IMR-90 (cell line): ENCODE measurements around the gene ADGRD1. TPM values are rescaled to one million over a fixed set of nuclear protein-coding genes. Genes with fewer than 3 reads are reported as not detected.
"Not testable (repeated sequence)": the region's sequence is repeated elsewhere in the genome, so short reads cannot be mapped to it uniquely, and the experiment has no call there.

Experiments used
- ATAC-seq: fragments of 200-7000 bp; cut with Tn5 transposase; 2 replicates; pipeline ENCODE4 v1.9.1; 2020; ENCODE audit warnings: low read depth, mild to moderate bottlenecking, moderate library complexity
- BruUV-seq: library from RNA; stranded (reverse); fragments of 400-500 nt; replicated peaks from 2 replicates; lab custom pipeline; 2021; lab: Mats Ljungman, UMichigan
- CTCF ChIA-PET: fragments of 300-600 bp; formaldehyde crosslinking; extraction: SDS; loops from one replicate; lab custom pipeline; 2021; ENCODE audit warnings: antibody characterized with exemption; lab: Yijun Ruan, JAX
- POLR2A ChIA-PET: fragments of 300-600 bp; sonication (Branson Sonifier 250); formaldehyde crosslinking; loops from one replicate; lab custom pipeline; 2022; ENCODE audit warnings: antibody characterized with exemption; ENCODE audit not compliant: unreplicated experiment; lab: Charles Lee
- DNase-seq: peaks from one replicate; pipeline ENCODE4 v3.0.0; 2013
- H2AFZ ChIP-seq: replicated peaks from 2 replicates; pipeline ENCODE3; 2013; ENCODE audit warnings: low read length, mild to moderate bottlenecking; ENCODE audit not compliant: poor library complexity
- H2AK5ac ChIP-seq: 2 replicates; pipeline ENCODE4 v1.6.1; 2013; ENCODE audit warnings: low read depth, low read length, inconsistent platforms
- H2AK9ac ChIP-seq: replicated peaks from 2 replicates; pipeline ENCODE3; 2013; ENCODE audit warnings: mild to moderate bottlenecking, low read depth, low read length, moderate library complexity; ENCODE audit not compliant: poor library complexity
- H2BK120ac ChIP-seq: 2 replicates; pipeline ENCODE4 v1.6.1; 2013; ENCODE audit warnings: low read depth, low read length, inconsistent platforms
- H2BK15ac ChIP-seq: 3 replicates; pipeline ENCODE4 v1.6.1; 2013; ENCODE audit warnings: low read depth, low read length, inconsistent platforms
- H2BK20ac ChIP-seq: 2 replicates; pipeline ENCODE4 v1.6.1; 2013; ENCODE audit warnings: low read depth, mild to moderate bottlenecking, inconsistent platforms, low read length, moderate library complexity
- H2BK5ac ChIP-seq: 2 replicates; pipeline ENCODE4 v1.6.1; 2013; ENCODE audit warnings: mild to moderate bottlenecking, low read depth, low read length, inconsistent platforms; ENCODE audit not compliant: poor library complexity, severe bottlenecking
- H3K14ac ChIP-seq: replicated peaks from 2 replicates; pipeline ENCODE4 v1.6.1; 2013; ENCODE audit warnings: low read depth, low read length, inconsistent platforms
- H3K18ac ChIP-seq: 2 replicates; pipeline ENCODE4 v1.6.1; 2013; ENCODE audit warnings: low read depth, low read length, control low read depth
- H3K23ac ChIP-seq: 2 replicates; pipeline ENCODE4 v1.6.1; 2013; ENCODE audit warnings: low read depth, low read length, inconsistent platforms
- H3K27ac ChIP-seq: 2 replicates; pipeline ENCODE4 v1.5.1; 2013; ENCODE audit warnings: mild to moderate bottlenecking, control low read depth, low read length; ENCODE audit not compliant: insufficient read depth
- H3K27me3 ChIP-seq: 2 replicates; pipeline ENCODE4 v1.6.1; 2013; ENCODE audit warnings: low read length; ENCODE audit not compliant: control insufficient read depth, insufficient read depth
- H3K36me3 ChIP-seq: 2 replicates; pipeline ENCODE4 v1.6.1; 2013; ENCODE audit warnings: low read length, mixed read lengths; ENCODE audit not compliant: control insufficient read depth, insufficient read depth
- H3K4ac ChIP-seq: 2 replicates; pipeline ENCODE4 v1.6.1; 2013; ENCODE audit warnings: low read depth, low read length, inconsistent platforms
- H3K4me1 ChIP-seq: 2 replicates; pipeline ENCODE4 v1.6.1; 2013; ENCODE audit warnings: low read length, mixed read lengths; ENCODE audit not compliant: control insufficient read depth, insufficient read depth
- H3K4me2 ChIP-seq: 2 replicates; pipeline ENCODE4 v1.6.1; 2013; ENCODE audit warnings: low read depth, mild to moderate bottlenecking, control low read depth, low read length, moderate library complexity
- H3K4me3 ChIP-seq: 2 replicates; pipeline ENCODE4 v1.5.1; 2013; ENCODE audit warnings: low read depth, mild to moderate bottlenecking, control low read depth, low read length, moderate library complexity; ENCODE audit not compliant: insufficient read depth
- H3K56ac ChIP-seq: 2 replicates; pipeline ENCODE4 v1.6.1; 2013; ENCODE audit warnings: low read length, inconsistent platforms; ENCODE audit not compliant: insufficient read depth; ENCODE audit errors: extremely low read depth
- H3K79me1 ChIP-seq, 2 experiments: 2 replicates each; pipeline ENCODE4 v1.6.1; 2013; ENCODE audit warnings: low read length in 2 of 2, inconsistent platforms in 1 of 2, low read depth in 1 of 2
- H3K9ac ChIP-seq: 2 replicates; pipeline ENCODE4 v1.6.1; 2013; ENCODE audit warnings: low read depth, low read length, control low read depth
- H3K9me1 ChIP-seq: 2 replicates; pipeline ENCODE4 v1.6.1; 2013; ENCODE audit warnings: low read length, inconsistent platforms; ENCODE audit not compliant: insufficient read depth
- H3K9me3 ChIP-seq: 2 replicates; pipeline ENCODE4 v1.6.1; 2013; ENCODE audit warnings: low read length; ENCODE audit not compliant: control insufficient read depth, insufficient read depth
- H4K20me1 ChIP-seq: 2 replicates; pipeline ENCODE4 v1.6.1; 2013; ENCODE audit warnings: low read length, inconsistent platforms; ENCODE audit not compliant: insufficient read depth
- H4K5ac ChIP-seq: 2 replicates; pipeline ENCODE4 v1.6.1; 2013; ENCODE audit warnings: mild to moderate bottlenecking, low read depth, low read length, control low read depth
- H4K8ac ChIP-seq, 2 experiments: 2 replicates each; pipeline ENCODE4 v1.6.1; 2013; ENCODE audit warnings: low read depth in 2 of 2, low read length in 2 of 2, control low read depth in 1 of 2, inconsistent platforms in 1 of 2
- H4K91ac ChIP-seq: 2 replicates; pipeline ENCODE4 v1.6.1; 2013; ENCODE audit warnings: low read depth, low read length, inconsistent platforms; ENCODE audit not compliant: insufficient read depth
- WGBS, 2 experiments: methylation state at CpG; one replicate each; pipeline versions ENCODE4 v1.1.5 to v1.1.7; 2013; ENCODE audit warnings: missing lambda C conversion rate in 2 of 2; ENCODE audit not compliant: insufficient read length in 1 of 2; ENCODE audit errors: extremely low coverage in 2 of 2; 5-methylcytosine and 5-hydroxymethylcytosine counted together
- dilution Hi-C: fragments of 300-500 bp; cut with HindIII; formaldehyde crosslinking; loops from one replicate; pipeline ENCODE4 v1.14.3; 2018; ENCODE audit warnings: low sequenced_read_pairs; ENCODE audit not compliant: unreplicated experiment
- in situ Hi-C: fragments of 300-500 bp; cut with MboI; formaldehyde crosslinking; loops from 3 replicates; pipeline ENCODE4 v1.14.3; 2019; ENCODE audit warnings: low sequenced_read_pairs, inconsistent platforms, mixed read lengths
- intact Hi-C: fragments of 100-400 bp; cut with micrococcal nuclease; formaldehyde crosslinking; loops from 2 replicates; pipeline ENCODE4 v1.10.0; 2022
- polyA plus RNA-seq, 3 experiments: library from polyadenylated mRNA; depleted of rRNA; stranded (reverse); fragments of >200 nt; gene quantifications; 2 replicates each; pipeline ENCODE4 v1.2.3, GENCODE V29; 2012; ENCODE audit warnings: low replicate concordance in 1 of 3
- total RNA-seq: library from RNA; depleted of rRNA; stranded (reverse); fragments of >200 nt; gene quantifications from 2 replicates; pipeline ENCODE4 v1.2.3, GENCODE V29; 2012

ADGRD1 gene
- total and polyA plus RNA-seq, 2 of the 4 experiments (the other 2 are of a cell fraction) = not detected

DNA sequence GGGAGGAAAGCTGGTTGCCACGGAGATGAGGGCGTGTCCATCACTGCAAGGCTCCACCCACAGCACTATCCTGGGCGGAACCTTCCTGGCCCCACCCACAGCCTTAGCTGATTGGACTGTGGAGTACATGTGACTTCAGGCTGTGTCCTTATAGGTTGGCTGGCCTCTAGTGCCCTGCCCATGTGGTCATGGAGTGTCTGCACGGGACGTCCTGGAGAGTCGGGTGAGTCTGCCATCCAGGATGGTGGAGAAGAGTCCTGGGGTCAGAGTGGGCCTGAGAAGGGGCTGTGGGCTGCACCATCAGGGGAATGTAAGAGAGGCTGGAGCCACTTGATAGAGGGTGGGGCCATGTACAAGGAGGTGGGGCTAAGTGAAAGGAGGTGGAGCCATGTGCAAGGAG lies 117.0 kb downstream of the ADGRD1 start:
- H3K9me1 ChIP-seq, H3K9ac ChIP-seq, H3K27me3 ChIP-seq, in situ Hi-C loops, H3K14ac ChIP-seq, H3K56ac ChIP-seq, H3K23ac ChIP-seq, CTCF ChIA-PET, H3K79me1 ChIP-seq, H3K4me2 ChIP-seq, H4K8ac ChIP-seq, H2BK20ac ChIP-seq, H3K4me1 ChIP-seq, H3K18ac ChIP-seq, dilution Hi-C loops, H3K27ac ChIP-seq, H2AFZ ChIP-seq, H2AK5ac ChIP-seq, H2BK5ac ChIP-seq, H4K20me1 ChIP-seq, ATAC-seq, BruUV-seq, DNase-seq, H2AK9ac ChIP-seq, H3K4me3 ChIP-seq, H4K5ac ChIP-seq, H2BK120ac ChIP-seq, H2BK15ac ChIP-seq, H3K4ac ChIP-seq, H4K91ac ChIP-seq, intact Hi-C loops, POLR2A ChIA-PET, H3K36me3 ChIP-seq: not testable (repeated sequence)
- H3K9me3 ChIP-seq = peaks cover 33% of the 10 kb centered on the region
- WGBS, 2 experiments = 87% methylated on average over 3 of the region's 6 CpGs; no CpG with 5 or more reads in 1 of the 2 experiments

DNA sequence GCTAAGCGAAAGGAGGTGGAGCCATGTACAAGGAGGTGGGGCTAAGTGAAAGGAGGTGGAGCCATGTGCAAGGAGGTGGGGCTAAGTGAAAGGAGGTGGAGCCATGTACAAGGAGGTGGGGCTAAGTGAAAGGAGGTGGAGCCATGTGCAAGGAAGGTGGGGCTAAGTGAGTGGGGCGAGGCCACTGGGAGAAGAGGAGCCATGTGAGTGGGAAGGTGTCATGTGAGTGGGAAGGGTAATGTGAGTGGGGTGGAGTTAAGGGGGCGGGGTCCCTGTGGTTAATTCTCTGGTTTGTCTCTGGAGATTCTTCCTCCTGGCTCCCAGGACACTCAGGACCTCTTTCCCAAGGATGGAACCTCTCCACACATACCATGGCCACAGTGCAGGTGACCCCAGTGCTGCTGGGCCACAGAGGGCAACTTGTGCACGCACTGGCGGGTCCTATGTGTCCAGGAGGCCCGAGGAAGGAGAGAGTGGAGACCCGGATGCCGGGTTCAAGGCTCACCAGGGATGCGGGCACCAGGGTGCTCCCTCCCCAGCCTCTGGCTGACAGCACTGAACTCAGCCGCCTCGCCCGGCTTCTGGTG lies 117.6 kb downstream of the ADGRD1 start:
- H3K4me2 ChIP-seq, H3K4me3 ChIP-seq, DNase-seq, POLR2A ChIA-PET, H3K18ac ChIP-seq, H3K27ac ChIP-seq, BruUV-seq, H4K8ac ChIP-seq, H2AK9ac ChIP-seq, H2AFZ ChIP-seq, H2BK120ac ChIP-seq, H3K14ac ChIP-seq, ATAC-seq, in situ Hi-C loops, H3K4ac ChIP-seq, H3K9ac ChIP-seq, H4K20me1 ChIP-seq, H2BK5ac ChIP-seq, CTCF ChIA-PET, H4K5ac ChIP-seq, H2BK20ac ChIP-seq, H3K27me3 ChIP-seq, H3K79me1 ChIP-seq, H3K56ac ChIP-seq, H3K4me1 ChIP-seq, H3K23ac ChIP-seq, H3K36me3 ChIP-seq, H4K91ac ChIP-seq, H2AK5ac ChIP-seq, H2BK15ac ChIP-seq, dilution Hi-C loops, H3K9me1 ChIP-seq, intact Hi-C loops: not testable (repeated sequence)
- H3K9me3 ChIP-seq = peaks cover 38% of the 10 kb centered on the region
- no CpG with 5 or more reads among the region's 12 CpGs for WGBS, 2 experiments
